Measurements from ENCODE around the gene TSSC4.

TSSC4 gene

GRCh38 chr11:2451916-2452315, 51.4 kb downstream of the TSSC4 start:
- DNase-seq, result no peak

- DNase-seq, result no peak
Measured at GRCh38 chr11:2452321-2453012, 51.9 kb downstream of the TSSC4 start.

GRCh38 chr11:2453436-2453835, 52.9 kb downstream of the TSSC4 start:
- DNase-seq, result no peak
